ENCODE data around the gene CCDC188.

The CCDC188 gene

DNA sequence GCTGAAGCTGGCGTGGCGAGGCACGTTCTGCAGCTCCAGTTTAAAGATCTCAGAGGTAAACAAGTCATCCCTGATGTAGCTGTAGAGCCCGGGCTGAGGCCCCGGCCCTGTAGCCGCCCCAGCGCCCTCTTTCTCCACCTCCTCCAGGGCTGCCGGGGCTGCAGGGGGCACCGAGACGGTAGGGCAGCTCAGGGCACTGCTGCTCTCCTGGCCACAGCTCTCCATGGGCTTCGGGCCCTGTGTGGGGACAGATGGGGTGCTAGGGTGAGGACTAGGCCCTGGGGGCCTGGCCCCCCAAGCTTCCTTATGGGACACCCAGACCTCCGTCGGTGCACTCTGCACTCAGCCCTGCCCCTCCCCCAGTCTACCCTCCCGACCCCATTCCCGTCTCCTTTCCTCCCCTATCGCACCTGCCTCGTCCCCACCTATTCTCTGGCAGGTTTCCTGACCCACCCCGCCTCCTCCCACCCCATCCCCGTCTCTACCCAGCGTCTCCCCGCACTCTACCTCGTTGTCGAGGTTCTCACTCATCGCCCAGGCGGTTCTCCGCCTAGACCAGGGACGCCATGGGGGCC, 34.4 kb downstream of the CCDC188 start:
- TF ChIP-seq, protein P1, sequence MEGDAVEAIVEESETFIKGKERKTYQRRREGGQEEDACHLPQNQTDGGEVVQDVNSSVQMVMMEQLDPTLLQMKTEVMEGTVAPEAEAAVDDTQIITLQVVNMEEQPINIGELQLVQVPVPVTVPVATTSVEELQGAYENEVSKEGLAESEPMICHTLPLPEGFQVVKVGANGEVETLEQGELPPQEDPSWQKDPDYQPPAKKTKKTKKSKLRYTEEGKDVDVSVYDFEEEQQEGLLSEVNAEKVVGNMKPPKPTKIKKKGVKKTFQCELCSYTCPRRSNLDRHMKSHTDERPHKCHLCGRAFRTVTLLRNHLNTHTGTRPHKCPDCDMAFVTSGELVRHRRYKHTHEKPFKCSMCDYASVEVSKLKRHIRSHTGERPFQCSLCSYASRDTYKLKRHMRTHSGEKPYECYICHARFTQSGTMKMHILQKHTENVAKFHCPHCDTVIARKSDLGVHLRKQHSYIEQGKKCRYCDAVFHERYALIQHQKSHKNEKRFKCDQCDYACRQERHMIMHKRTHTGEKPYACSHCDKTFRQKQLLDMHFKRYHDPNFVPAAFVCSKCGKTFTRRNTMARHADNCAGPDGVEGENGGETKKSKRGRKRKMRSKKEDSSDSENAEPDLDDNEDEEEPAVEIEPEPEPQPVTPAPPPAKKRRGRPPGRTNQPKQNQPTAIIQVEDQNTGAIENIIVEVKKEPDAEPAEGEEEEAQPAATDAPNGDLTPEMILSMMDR (IDR thresholded peaks at IDR 0.05; ENCODE audit: insufficient read depth, missing control alignments), result no peak
- FAIRE-seq, result no peak
- DNase-seq (ENCODE audit: insufficient read length, low spot score), result no peak

DNA sequence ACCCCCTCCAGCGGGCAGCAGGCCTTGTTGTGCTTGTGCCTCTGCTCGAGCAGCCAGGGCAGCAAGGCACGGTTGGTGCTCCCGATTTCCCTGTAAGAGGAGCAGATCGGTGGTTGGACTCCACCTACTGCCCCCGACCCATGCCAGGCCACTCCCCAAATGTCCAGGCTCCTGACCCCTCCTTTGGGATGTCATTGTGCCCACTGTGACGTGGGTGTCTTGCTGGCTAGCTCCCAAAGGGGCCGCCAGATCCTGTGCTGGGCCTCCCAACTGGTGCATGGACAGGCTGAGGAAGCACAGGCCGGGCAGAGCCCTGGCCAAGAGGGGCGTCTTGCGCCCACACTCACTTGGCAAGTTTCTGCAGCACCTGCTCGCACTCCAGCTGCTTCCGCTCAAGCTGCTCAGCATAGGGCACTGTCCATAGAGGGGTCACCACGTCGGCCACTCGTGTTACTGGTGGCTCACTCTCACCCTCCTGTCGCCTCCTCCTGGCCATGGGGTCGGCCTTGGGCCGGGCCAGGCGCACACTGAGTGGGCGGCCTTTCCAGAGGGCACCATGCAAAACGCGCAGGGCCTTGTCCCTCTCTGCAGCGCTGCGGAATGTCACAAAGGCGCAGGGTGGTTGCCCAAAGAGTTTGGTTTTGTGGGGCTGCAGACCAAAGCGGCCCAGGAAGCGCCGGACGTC, 35.0 kb downstream of the CCDC188 start, which contains the start of gene RANBP1:
RANBP1 (plus strand) TSS at position 414 of the 685 bp plus-strand sequence; CDS start at position 495, 81 bp downstream.
- FAIRE-seq (no peak), DNase-seq (ENCODE audit: insufficient read length, low spot score) (no peak)
- TF ChIP-seq, protein P1 (IDR thresholded peaks at IDR 0.05; ENCODE audit: insufficient read depth, missing control alignments), result no peak

DNA sequence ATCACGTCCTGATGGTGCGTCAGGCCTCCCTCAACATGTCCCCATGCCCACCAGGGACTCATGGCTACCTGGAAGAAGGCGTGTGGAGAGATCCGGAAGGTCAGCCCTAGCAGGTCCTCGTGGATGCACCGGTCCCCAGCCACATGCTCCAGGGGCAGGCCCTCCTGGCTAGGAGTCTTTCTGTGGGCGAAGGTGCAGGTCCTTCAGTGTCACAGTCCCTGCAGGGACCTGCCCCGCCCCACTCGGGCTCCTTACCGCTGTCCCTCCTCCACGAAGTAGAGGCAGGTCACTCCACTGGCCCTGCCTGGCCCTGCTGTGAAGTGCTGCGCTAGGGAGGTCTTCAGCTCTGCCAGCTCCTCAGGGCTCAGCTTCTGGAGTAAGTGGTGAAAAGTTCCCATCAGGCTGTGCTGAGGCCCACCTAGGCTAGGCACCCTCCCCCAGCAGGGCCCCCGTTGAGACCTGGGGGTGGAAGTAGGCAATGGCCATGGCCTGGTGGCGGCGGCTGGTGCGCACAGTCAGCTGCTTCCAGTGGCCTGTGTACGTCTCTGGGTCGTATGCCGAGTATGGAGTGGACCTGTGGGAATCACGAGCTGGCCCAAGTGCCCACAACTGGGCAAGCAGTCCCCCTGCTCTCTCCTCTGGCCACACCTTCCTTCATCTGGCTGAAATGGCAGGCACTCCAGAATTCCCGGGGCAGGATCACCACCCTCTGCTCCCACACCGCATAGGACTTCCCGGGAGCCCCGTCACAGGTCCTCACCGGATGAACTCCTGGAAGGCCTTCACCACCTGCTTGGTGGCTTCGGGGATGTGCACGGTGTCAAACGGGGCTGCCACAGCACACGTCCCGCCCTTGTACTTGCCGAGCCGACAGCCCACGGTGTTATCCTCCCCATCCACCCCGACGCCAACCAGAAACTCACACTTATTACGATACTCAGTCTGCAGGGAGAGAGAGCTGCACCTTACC, 36.1 kb downstream of the CCDC188 start:
- TF ChIP-seq, protein P1 (IDR thresholded peaks at IDR 0.05; ENCODE audit: insufficient read depth, missing control alignments), result no peak
- FAIRE-seq (no peak), DNase-seq (ENCODE audit: insufficient read length, low spot score) (no peak)

DNA sequence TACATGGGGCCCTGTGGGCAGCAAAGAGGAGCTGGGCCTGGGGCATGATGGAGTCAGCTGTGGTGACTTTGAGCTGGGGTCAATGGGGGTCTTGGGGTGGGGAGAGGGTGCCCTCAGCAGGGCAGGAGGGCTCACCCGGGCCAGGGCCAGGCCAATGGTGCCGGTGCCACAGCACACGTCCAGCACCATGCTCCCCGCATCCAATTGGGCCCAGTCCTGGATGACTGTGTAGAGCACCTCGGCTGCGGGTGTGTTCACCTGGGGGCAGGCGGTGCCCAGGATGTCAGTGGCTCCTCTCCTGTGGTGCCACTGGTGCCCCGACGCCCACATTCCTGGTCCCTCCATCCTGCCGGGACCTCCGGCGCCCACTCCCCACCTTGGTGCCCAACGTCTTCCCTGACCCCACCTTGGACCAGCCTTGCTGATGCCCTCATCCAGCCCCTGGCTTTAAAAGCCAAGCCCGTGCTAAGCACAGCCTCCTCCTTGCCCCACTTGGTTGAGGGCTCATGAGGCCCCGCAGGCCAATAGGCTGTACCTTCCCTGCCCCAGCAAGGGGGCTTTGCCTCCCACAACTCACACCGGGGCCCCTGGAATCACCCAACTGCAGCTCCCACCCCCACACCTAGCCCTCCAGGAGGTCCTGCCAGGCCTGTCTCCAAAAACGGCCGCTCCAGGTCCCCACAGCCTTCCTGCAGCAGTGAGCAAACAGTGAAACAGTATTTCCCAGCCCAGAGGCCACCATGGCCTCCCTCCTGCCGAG, 37.1 kb downstream of the CCDC188 start:
- DNase-seq (ENCODE audit: insufficient read length, low spot score), result no peak
- FAIRE-seq, result no peak
- TF ChIP-seq, protein P1 (IDR thresholded peaks at IDR 0.05; ENCODE audit: insufficient read depth, missing control alignments), result no peak

DNA sequence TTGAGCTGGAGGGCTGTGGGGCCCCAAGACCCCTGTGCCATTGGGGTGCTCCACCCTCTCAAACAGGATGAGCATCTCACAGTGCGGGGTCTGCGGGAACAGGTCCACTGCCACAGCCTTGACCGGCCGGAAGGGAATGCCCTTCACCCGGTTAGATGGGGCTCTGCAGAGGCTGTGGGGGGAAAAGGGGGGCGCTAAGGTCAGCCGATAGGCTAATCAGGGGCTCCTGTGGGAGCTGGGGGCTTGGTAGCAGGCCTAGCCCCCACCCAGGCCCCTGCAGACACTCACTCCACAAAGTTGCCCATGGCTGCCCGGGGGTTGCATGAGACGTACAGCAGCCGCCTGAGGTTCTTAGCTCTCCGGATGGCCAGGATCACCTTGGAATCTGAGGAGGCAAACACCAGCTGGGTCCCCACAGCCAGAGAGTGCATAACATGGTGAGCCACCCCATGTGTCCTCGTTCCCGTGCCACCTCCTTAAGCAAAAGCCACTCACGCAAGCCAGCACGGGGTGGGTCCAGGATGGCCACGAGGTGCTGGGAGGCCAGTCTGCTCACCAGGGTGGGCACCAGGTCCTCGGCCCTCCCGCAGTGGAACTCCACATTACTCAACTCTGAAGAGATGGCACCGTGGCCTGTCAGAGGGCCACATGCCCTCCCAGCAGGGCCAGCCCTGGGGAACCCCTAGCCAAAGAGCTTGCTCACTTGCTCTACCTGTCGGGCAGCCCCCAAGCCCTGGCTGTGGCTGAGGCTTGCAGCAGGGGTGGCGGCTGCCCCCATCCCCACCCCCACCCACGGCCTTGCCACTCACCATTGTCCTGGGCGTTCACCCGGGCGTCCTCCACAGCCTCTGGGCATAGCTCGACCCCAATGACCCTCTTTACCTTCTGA, 38.0 kb downstream of the CCDC188 start:
- TF ChIP-seq, protein P1 (IDR thresholded peaks at IDR 0.05; ENCODE audit: insufficient read depth, missing control alignments), result no peak
- DNase-seq (ENCODE audit: insufficient read length, low spot score) (no peak), FAIRE-seq (no peak)

Measured in D721Med (cell line).